Measurements from ENCODE around the gene LASP1. TPM values are rescaled to one million over a fixed set of nuclear protein-coding genes. Genes with fewer than 3 reads are reported as not detected.

The LASP1 gene
- total and polyA plus RNA-seq, 2 donors (not counting 3 experiments of a cell fraction or from before 2014, with no cell fraction given) = 214 to 242 TPM

DNA sequence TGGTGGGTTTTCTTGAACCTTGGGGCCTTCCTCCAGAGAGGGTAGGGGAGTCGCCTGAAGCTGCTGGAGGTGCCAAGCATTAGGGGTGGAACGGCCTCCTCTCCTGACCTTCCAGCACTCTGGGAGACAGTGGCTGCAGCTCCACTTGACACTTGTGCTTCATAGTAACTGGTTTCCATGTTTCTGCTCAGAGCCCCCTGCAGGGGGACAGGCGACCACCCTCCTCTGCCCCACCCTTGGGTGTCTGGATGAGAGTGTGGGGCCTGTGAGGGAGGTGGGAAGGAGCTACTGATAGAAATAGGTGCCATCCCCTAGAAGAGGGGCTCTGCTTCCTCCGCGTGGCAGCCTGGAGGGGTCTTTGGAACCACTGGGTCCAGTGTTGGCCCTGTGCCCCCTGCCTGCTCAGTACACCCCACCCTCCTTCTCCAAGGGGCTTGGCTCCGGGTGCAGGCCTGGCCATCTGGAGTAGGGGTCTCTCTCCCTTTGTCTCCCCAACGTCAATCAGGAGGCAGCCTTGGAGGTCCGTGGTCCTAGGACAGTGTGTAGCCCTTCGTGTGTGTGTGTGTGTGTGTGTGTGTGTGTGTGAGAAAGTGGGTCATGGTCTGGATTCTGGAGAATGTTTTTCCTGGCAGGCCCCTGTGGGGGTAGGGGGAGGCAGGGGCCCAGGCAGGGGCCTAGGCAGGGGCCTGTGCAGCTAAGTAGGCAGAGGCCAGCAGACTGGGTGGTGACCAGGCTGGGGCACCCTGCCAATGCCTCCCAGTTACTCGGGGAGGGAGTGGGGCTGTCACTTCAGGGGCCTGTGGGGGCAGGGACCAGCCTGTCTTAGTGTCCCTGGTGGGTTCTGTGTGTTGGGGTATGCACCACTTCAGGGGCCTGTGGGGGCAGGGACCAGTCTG lies 4.9 kb downstream of the LASP1 start:
- H4K20me1 ChIP-seq (replicated peaks; ENCODE audit: control insufficient read depth, extremely low read depth, insufficient read depth, low read length) = peaks cover 6% of the 10 kb centered on the region
- no peaks in the 10 kb centered on the region for H3K27me3 ChIP-seq (ENCODE audit: control insufficient read depth in 2 of 2, insufficient read depth in 2 of 2, low read length in 2 of 2)
- TF ChIP-seq EZH2 (IDR thresholded peaks at IDR 0.05; ENCODE audit: borderline replicate concordance, low read depth, low read length, severe bottlenecking) (no peak), GATA2 (IDR thresholded peaks at IDR 0.05; ENCODE audit: insufficient read depth, insufficient read length, low read depth, low read length) (no peak), MYC (IDR thresholded peaks at IDR 0.05; ENCODE audit: low read depth, low read length) (no peak), FOS (IDR thresholded peaks at IDR 0.05; ENCODE audit: borderline replicate concordance, insufficient read depth, low read length) (no peak), JUN (IDR thresholded peaks at IDR 0.05; ENCODE audit: borderline replicate concordance, insufficient read depth, insufficient read length, low read depth) (no peak), POLR2A (IDR thresholded peaks at IDR 0.05; ENCODE audit: low read depth, low read length) (no peak), POLR2AphosphoS5 (IDR thresholded peaks at IDR 0.05; ENCODE audit: insufficient read depth, low read depth, low read length) (no peak)
- TF ChIP-seq, protein P1, sequence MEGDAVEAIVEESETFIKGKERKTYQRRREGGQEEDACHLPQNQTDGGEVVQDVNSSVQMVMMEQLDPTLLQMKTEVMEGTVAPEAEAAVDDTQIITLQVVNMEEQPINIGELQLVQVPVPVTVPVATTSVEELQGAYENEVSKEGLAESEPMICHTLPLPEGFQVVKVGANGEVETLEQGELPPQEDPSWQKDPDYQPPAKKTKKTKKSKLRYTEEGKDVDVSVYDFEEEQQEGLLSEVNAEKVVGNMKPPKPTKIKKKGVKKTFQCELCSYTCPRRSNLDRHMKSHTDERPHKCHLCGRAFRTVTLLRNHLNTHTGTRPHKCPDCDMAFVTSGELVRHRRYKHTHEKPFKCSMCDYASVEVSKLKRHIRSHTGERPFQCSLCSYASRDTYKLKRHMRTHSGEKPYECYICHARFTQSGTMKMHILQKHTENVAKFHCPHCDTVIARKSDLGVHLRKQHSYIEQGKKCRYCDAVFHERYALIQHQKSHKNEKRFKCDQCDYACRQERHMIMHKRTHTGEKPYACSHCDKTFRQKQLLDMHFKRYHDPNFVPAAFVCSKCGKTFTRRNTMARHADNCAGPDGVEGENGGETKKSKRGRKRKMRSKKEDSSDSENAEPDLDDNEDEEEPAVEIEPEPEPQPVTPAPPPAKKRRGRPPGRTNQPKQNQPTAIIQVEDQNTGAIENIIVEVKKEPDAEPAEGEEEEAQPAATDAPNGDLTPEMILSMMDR (IDR thresholded peaks at IDR 0.05; ENCODE audit: extremely low read depth in 1 of 2, insufficient read depth in 1 of 2, low read depth in 1 of 2, low read length in 2 of 2) = no peak
- TF ChIP-seq, protein P2, sequence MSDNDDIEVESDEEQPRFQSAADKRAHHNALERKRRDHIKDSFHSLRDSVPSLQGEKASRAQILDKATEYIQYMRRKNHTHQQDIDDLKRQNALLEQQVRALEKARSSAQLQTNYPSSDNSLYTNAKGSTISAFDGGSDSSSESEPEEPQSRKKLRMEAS (IDR thresholded peaks at IDR 0.05; ENCODE audit: insufficient read depth, insufficient read length) = no peak
- H2AFZ ChIP-seq (ENCODE audit: low read depth, low read length) = no peak overlapping the region
- H3K4me3 ChIP-seq (replicated peaks in 1 of 3; ENCODE audit: insufficient read depth in 1 of 3, low read depth in 1 of 3, low read length in 3 of 3) = no peak overlapping the region
- H3K27ac ChIP-seq (ENCODE audit: insufficient read depth, low read depth, low read length) = no peak overlapping the region
- ChIA-PET POLR2A (no interaction called here), CTCF (no interaction called here)
- intact Hi-C loops (cut with micrococcal nuclease) (loop anchor here (5.0 kb wide), 1 partner anchor 108 kb away; no protein-coding TSS in a partner anchor), dilution Hi-C loops (cut with MboI; ENCODE audit: extremely low pct_ligation_motif_present, low sequenced_read_pairs) (no loop called here)
- no peak for FAIRE-seq
- H3K9me3 ChIP-seq (replicated peaks; ENCODE audit: control insufficient read depth, insufficient read depth, low read length) = no peaks in the 10 kb centered on the region
- no peak for DNase-seq (ENCODE audit: low read depth, low spot score)
- H3K9ac ChIP-seq (replicated peaks; ENCODE audit: extremely low read depth, insufficient read depth, low read length) = no peak overlapping the region
- peaks cover 6 to 9% of the 10 kb centered on the region in 2 experiments for H3K36me3 ChIP-seq (ENCODE audit: control insufficient read depth in 2 of 2, extremely low read depth in 1 of 2, insufficient read depth in 2 of 2, low read length in 2 of 2)
- H3K4me2 ChIP-seq (ENCODE audit: insufficient read depth, low read length) = no peak overlapping the region
- H3K9me1 ChIP-seq (replicated peaks; ENCODE audit: control insufficient read depth, extremely low read depth, insufficient read depth, low read length) = no peaks in the 10 kb centered on the region
- BruUV-seq (replicated peaks) = no TSS peak
- H3K4me1 ChIP-seq (ENCODE audit: control insufficient read depth, extremely low read depth, insufficient read depth, low read length) = peaks cover 31% of the 10 kb centered on the region
- H3K79me2 ChIP-seq (ENCODE audit: control insufficient read depth, insufficient read depth, low read length) = peaks cover 75% of the 10 kb centered on the region
